GM20000 (cell line): ENCODE data around the gene SLC24A3.

ENCODE experiments used
- DNase-seq: peaks from one replicate; pipeline ENCODE4 v3.0.0; 2012; ENCODE audit warnings: low spot score
- CTCF ChIP-seq: IDR thresholded peaks from 2 replicates; pipeline ENCODE4 v1.5.1; 2012; ENCODE audit warnings: mild to moderate bottlenecking, control low read depth; ENCODE audit errors: extremely low read depth, missing control alignments

The SLC24A3 gene

GRCh38 chr20:19341348-19342053 is 129.1 kb downstream of the SLC24A3 start:
- DNase-seq = no peak
- TF ChIP-seq CTCF = no peak

- TF ChIP-seq CTCF = no peak
Measured at GRCh38 chr20:19344341-19344740, 131.9 kb downstream of the SLC24A3 start.

GRCh38 chr20:19347943-19348456 is 135.6 kb downstream of the SLC24A3 start:
- TF ChIP-seq CTCF = no peak
- DNase-seq = peak; percentile 16

More at GRCh38 chr20:19344341-19344740, 131.9 kb downstream of the SLC24A3 start:
- DNase-seq = no peak

GRCh38 chr20:19348582-19348981 is 136.1 kb downstream of the SLC24A3 start:
- DNase-seq = no peak

GRCh38 chr20:19349879-19350278 is 137.4 kb downstream of the SLC24A3 start:
- TF ChIP-seq CTCF = no peak
- DNase-seq = no peak

More at GRCh38 chr20:19348582-19348981, 136.1 kb downstream of the SLC24A3 start:
- no peak for TF ChIP-seq CTCF

- DNase-seq = no peak
- TF ChIP-seq CTCF = no peak
Measured at GRCh38 chr20:19351542-19351941, 139.1 kb downstream of the SLC24A3 start.

- DNase-seq = no peak
- no peak for TF ChIP-seq CTCF
Measured at GRCh38 chr20:19354950-19355349, 142.5 kb downstream of the SLC24A3 start.
